ENCODE results near the gene PRSS56. TPM values are rescaled to one million over a fixed set of nuclear protein-coding genes. Genes with fewer than 3 reads are reported as not detected.

The PRSS56 gene
- total and polyA plus RNA-seq, 2 of the 8 experiments (the other 6 are each of a cell fraction or from before 2014, with no cell fraction given), result 0.03 TPM; not detected in 1

- TF ChIP-seq ZNF274 (IDR thresholded peaks at IDR 0.05; ENCODE audit: borderline replicate concordance, extremely low read depth, low read length) (no peak), EGR1 (IDR thresholded peaks at IDR 0.05; ENCODE audit: borderline replicate concordance, low read depth, low read length) (peak; percentile 74; the same call in 1 of the 2 replicates), SIN3A (conservative IDR thresholded peaks at IDR 0.05 in 1 of 2, IDR thresholded peaks at IDR 0.05 in 1 of 2; ENCODE audit: low read depth in 1 of 2, low read length in 2 of 2) (peak; percentile 58 to 85; a peak in 2 of 4 replicates), CBX5 (IDR thresholded peaks at IDR 0.05; ENCODE audit: low read depth, low read length) (no peak), GABPA (IDR thresholded peaks at IDR 0.05; ENCODE audit: borderline replicate concordance, insufficient read depth, low read length) (peak; percentile 100), PHF8 (conservative IDR thresholded peaks at IDR 0.05; ENCODE audit: low read depth, low read length) (peak; percentile 97), MAFK (IDR thresholded peaks at IDR 0.05; ENCODE audit: low read depth, low read length) (no peak), CHD7 (IDR thresholded peaks at IDR 0.05; ENCODE audit: insufficient replicate concordance, low read length) (no peak), GTF2F1 (IDR thresholded peaks at IDR 0.05; ENCODE audit: borderline replicate concordance, low read depth, low read length) (peak; percentile 90; the same call in 1 of the 2 replicates)
Observed at GRCh38 chr2:232550354-232551249, 30.4 kb downstream of the PRSS56 start, which contains the start of the genes EIF4E2 and TIGD1 (continued).

All from H1 (cell line).